Lung (tissue), 16 donors: ENCODE results near the gene DDX51. TPM values are rescaled to one million over a fixed set of nuclear protein-coding genes. Genes with fewer than 3 reads are reported as not detected.

Experiments
- ATAC-seq: fragments of 200-7000 bp; cut with Tn5 transposase; one replicate; pipeline ENCODE4 v1.9.1; 2020; ENCODE audit warnings: moderate number of reproducible peaks; ENCODE audit not compliant: insufficient read depth, low FRiP score
- DNase-seq, 3 donors: peaks; one replicate each; pipeline ENCODE4 v3.0.0-alpha.2; 2013 to 2017
- H3K27ac ChIP-seq, 2 donors: one replicate each; pipeline ENCODE4 v1.5.1; 2013; ENCODE audit warnings: mild to moderate bottlenecking in 2 of 2, moderate library complexity in 2 of 2, control low read depth in 1 of 2, inconsistent platforms in 1 of 2, low read depth in 1 of 2, low read length in 1 of 2
- H3K27me3 ChIP-seq, 3 donors: one replicate each; pipeline ENCODE4 v1.5.1; 2013; ENCODE audit warnings: low read length in 2 of 3; ENCODE audit not compliant: control insufficient read depth in 3 of 3, insufficient read depth in 3 of 3
- H3K36me3 ChIP-seq, 4 donors: one replicate each; pipeline ENCODE4 v1.5.1; 2013; ENCODE audit warnings: low read length in 4 of 4, mild to moderate bottlenecking in 1 of 4, moderate library complexity in 1 of 4; ENCODE audit not compliant: control insufficient read depth in 4 of 4, insufficient read depth in 4 of 4
- H3K4me1 ChIP-seq, 5 donors: one replicate each; pipeline ENCODE4 v1.5.1; 2013; ENCODE audit warnings: low read length in 5 of 5, mild to moderate bottlenecking in 2 of 5, moderate library complexity in 1 of 5; ENCODE audit not compliant: control insufficient read depth in 5 of 5, insufficient read depth in 5 of 5
- H3K4me3 ChIP-seq: one replicate; pipeline ENCODE4 v1.5.1; 2013; ENCODE audit warnings: mild to moderate bottlenecking, control low read depth, moderate library complexity
- H3K9ac ChIP-seq, 2 donors: one replicate each; pipeline ENCODE4 v1.5.1; 2013; ENCODE audit warnings: low read length in 2 of 2, control low read depth in 1 of 2; ENCODE audit not compliant: insufficient read depth in 1 of 2
- H3K9me3 ChIP-seq, 4 donors: one replicate each; pipeline ENCODE4 v1.5.1; 2013; ENCODE audit warnings: low read length in 3 of 4, mild to moderate bottlenecking in 1 of 4, moderate library complexity in 1 of 4; ENCODE audit not compliant: control insufficient read depth in 4 of 4, insufficient read depth in 3 of 4
- WGBS, 2 donors: extraction: QIAGEN DNeasy Blood & Tissue Kit; methylation state at CpG; one replicate each; pipeline ENCODE4 v1.1.7; 2013; 5-methylcytosine and 5-hydroxymethylcytosine counted together
- long read RNA-seq, 5 donors: transcript quantifications; one replicate each; lab custom pipeline, GENCODE V29; 2026
- polyA plus RNA-seq, 2 donors: library from polyadenylated mRNA; stranded (reverse); fragments of 200-250 nt; gene quantifications; one replicate each; pipeline ENCODE4 v1.2.1, GENCODE V29; 2013
- total RNA-seq, 2 donors: library from RNA; depleted of rRNA in 1 of 2; stranded (reverse); fragments of >200 nt in 1 of 2; gene quantifications; one replicate each; pipeline ENCODE4 v1.2.1, GENCODE V29; 2014 to 2021
- TF ChIP-seq, protein P1 (sequence below): IDR thresholded peaks from 2 replicates; pipeline ENCODE4 v1.5.1; 2012; ENCODE audit warnings: mild to moderate bottlenecking; ENCODE audit errors: control extremely low read depth, extremely low read depth
- donor health status: control.
- donor health status: control.
- donor health status: Bipolar disorder and iron deficiency.
- donor health status: healthy.
- donor health status: DM: yes; HTN: yes; CAD: no.

DDX51 gene, protein sequence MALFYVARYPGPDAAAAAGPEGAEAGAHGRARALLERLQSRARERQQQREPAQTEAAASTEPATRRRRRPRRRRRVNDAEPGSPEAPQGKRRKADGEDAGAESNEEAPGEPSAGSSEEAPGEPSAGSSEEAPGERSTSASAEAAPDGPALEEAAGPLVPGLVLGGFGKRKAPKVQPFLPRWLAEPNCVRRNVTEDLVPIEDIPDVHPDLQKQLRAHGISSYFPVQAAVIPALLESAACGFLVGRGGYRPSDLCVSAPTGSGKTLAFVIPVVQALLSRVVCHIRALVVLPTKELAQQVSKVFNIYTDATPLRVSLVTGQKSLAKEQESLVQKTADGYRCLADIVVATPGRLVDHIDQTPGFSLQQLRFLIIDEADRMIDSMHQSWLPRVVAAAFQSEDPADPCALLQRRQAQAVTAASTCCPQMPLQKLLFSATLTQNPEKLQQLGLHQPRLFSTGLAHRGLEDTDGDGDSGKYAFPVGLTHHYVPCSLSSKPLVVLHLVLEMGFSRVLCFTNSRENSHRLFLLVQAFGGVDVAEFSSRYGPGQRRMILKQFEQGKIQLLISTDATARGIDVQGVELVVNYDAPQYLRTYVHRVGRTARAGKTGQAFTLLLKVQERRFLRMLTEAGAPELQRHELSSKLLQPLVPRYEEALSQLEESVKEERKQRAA
- total RNA-seq (10 to 100 TPM; 15.0 to 18.9 TPM), polyA plus RNA-seq (10 to 100 TPM; 15.5 to 25.9 TPM)
- long read RNA-seq, donor 1, full-length matches to known transcripts = 2 of 2 reads
- long read RNA-seq, donor 1, partial matches to known transcripts = 0 of 2 reads
- long read RNA-seq, donor 1, other reads (novel, unspliced or antisense) = 0 of 2 reads
- long read RNA-seq, donor 2, full-length matches to known transcripts = 3 of 3 reads
- long read RNA-seq, donor 2, partial matches to known transcripts = 0 of 3 reads
- long read RNA-seq, donor 2, other reads (novel, unspliced or antisense) = 0 of 3 reads
- long read RNA-seq, donor 3, partial matches to known transcripts = 0 of 1 reads
- long read RNA-seq, donor 3, other reads (novel, unspliced or antisense) = 0 of 1 reads
- long read RNA-seq, donor 4, partial matches to known transcripts = 0 of 1 reads
- long read RNA-seq, donor 4, other reads (novel, unspliced or antisense) = 0 of 1 reads
- long read RNA-seq, donor 5, partial matches to known transcripts = 0 of 2 reads
- long read RNA-seq, donor 5, other reads (novel, unspliced or antisense) = 0 of 2 reads

DNA sequence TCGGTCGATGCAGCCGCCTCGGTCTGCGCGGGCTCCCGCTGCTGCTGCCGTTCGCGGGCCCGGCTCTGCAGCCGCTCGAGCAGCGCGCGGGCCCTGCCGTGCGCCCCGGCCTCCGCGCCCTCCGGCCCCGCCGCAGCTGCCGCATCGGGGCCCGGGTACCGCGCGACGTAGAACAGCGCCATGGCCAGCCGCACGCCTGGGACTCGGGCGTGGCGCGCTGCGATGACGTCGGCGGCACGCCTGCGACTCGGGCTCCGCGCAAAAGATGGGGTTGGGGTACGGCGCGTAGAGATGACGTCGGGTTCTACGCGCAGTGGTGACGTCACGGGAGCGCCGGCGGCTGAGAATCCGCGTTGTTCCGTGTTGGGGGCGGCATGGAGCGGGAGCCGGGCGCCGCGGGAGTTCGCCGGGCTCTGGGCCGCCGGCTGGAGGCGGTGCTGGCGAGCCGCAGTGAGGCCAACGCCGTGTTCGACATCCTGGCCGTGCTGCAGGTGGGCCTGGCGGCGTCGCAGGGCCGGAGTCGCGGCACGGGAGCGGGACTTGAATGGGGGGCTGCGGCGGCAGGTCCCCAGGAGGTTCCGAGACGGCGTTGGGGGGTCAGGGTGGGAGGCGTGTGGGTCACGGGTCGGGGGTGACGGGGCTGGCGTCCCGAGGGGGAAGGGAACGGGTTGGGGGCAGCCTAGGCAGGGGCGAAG, at the start of gene DDX51, which contains the start of gene NOC4L:
Gene DDX51, minus strand, starts transcription at position 205 of the 695 bp plus-strand sequence. Its CDS starts 23 bp downstream, at position 182.
Gene NOC4L, plus strand, starts transcription at position 343 of the 695 bp plus-strand sequence. Its CDS starts 32 bp downstream, at position 375.
- H3K27ac ChIP-seq = peak within 1 kb of the TSS; percentile 82 to 93
- peak within 1 kb of the TSS in 1 of 2 donors; percentile 63 for H3K9ac ChIP-seq
- H3K9me3 ChIP-seq = no peaks in the 10 kb centered on the region
- TF ChIP-seq, protein P1, sequence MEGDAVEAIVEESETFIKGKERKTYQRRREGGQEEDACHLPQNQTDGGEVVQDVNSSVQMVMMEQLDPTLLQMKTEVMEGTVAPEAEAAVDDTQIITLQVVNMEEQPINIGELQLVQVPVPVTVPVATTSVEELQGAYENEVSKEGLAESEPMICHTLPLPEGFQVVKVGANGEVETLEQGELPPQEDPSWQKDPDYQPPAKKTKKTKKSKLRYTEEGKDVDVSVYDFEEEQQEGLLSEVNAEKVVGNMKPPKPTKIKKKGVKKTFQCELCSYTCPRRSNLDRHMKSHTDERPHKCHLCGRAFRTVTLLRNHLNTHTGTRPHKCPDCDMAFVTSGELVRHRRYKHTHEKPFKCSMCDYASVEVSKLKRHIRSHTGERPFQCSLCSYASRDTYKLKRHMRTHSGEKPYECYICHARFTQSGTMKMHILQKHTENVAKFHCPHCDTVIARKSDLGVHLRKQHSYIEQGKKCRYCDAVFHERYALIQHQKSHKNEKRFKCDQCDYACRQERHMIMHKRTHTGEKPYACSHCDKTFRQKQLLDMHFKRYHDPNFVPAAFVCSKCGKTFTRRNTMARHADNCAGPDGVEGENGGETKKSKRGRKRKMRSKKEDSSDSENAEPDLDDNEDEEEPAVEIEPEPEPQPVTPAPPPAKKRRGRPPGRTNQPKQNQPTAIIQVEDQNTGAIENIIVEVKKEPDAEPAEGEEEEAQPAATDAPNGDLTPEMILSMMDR = no peak
- H3K4me1 ChIP-seq = peaks cover 0 to 21% (median 8%) of the 10 kb centered on the region in 5 donors
- DNase-seq (peak; percentile 95 to 98 (median 96)), ATAC-seq (peak; percentile 92)
- H3K36me3 ChIP-seq = peaks cover 6 to 50% (median 19%) of the 10 kb centered on the region in 4 donors
- H3K4me3 ChIP-seq = peak within 1 kb of the TSS; percentile 97
- 0 to 1% methylated on average over 72 to 100 of the region's 100 CpGs for WGBS, 2 donors
- no peaks in the 10 kb centered on the region for H3K27me3 ChIP-seq

DNA sequence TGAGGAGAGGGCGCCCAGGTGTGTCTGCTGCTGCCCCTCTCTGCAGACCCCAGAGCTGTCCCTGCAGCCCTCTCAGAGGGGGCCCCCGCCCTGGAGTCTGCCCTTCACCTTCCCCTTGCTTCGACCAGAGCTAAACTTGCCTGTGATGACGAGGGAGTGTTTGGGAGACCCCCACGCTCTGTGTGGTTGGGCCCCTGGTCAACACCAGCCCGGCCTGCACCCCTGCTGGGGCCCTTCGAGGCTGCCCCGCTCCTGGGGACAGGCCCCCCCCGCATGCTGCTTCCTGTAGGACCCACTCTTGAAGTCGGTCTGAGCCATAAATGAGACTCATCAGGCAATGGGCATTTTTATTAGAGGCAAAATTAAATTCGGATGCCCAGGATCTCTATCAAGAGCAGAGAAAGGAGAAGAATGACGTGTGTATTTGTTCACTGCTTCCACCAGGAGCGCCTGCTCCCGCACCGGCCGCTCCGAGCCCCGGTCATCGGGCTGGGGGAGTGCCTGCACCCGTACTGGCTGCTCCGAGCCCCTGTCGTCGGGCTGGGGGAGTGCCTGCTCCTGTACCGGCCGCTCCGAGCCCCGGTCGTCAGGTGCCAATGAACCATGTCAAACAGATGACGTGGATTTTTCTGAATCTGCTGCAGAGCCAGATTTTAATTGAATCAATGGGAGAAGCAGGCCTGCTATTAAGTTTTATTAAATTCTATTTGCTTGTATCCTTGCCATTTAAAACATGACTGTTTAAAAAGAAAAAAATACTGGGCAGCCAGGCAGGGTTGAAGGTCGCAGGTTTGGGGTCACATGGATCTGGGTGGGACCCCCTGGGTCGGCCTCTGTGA, 47.8 kb upstream of the DDX51 start:
- H3K4me1 ChIP-seq = peaks cover 0 to 8% (median 6%) of the 10 kb centered on the region in 5 donors
- TF ChIP-seq, protein P1 = no peak
- no peaks in the 10 kb centered on the region for H3K36me3 ChIP-seq
- 67 to 72% methylated on average over 31 of the region's 31 CpGs for WGBS, 2 donors
- H3K27ac ChIP-seq = no peak overlapping the region
- peaks cover 0 to 21% (median 2%) of the 10 kb centered on the region in 4 donors for H3K9me3 ChIP-seq
- no peak overlapping the region for H3K9ac ChIP-seq
- no peak overlapping the region for H3K4me3 ChIP-seq
- H3K27me3 ChIP-seq = peaks cover 0 to 39% (median 0%) of the 10 kb centered on the region in 3 donors
- DNase-seq (no peak), ATAC-seq (no peak)
